Stimulated activated CD8-positive, alpha-beta memory T cell treated with anti-CD3 and anti-CD28 coated beads, Interleukin-7, amount 100 ng/mL, for 4 hours (primary cell): ENCODE data around the gene DLEC1.
A peak's percentile ranks its signal among the peaks of the same experiment; 100 is the strongest.

Experiments
- DNase-seq, 2 donors: peaks; one replicate each; pipeline ENCODE4 v3.0.0-alpha.2; 2020; ENCODE audit warnings: low read depth in 2 of 2

DLEC1 gene

GRCh38 chr3:38136393-38136776 lies 97.4 kb downstream of the DLEC1 start:
- DNase-seq = no peak

DNA sequence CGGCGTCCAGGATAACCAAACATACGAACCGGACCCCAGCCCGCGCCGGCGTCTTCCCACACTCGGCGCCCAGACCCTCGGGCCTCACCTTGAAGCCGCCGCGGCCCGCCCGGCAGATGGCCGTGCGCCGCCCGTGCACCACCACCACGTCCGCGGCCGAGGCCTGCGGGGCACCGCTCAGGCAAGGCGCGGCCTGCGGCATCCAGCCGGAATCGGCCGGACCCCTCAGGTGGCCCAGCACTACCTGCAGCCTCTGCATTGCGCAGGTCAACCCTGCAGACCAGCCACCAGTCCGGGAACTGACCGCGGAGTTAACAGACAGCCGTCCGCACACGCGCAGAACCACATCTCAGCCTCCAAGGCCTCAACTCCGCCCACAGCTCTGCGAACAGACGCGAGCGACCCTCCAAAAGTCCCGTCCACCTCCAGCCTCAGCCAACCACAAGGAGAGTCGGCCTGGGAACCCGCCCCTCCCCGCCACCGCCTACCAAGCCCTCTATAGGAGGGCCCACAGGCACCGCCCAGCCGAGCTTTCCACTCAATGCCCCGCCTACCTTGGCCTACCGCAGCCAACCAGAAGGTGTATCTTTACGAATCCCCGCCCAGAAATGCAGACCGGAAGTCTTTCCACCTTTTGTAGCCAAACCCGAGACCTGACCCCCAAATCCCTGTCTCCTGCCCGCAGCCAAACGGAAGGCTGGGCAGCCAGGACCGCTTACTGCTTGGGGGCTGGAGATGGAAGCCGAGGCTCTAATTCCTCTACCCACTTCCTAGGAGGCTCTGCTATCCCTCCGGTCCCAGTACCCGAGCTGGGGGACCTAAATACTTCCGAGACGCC lies 98.0 kb downstream of the DLEC1 start, which contains the start of gene ACAA1:
ACAA1 (minus strand) TSS at position 351 of the 838 bp plus-strand sequence; CDS start at position 259, 92 bp downstream.
- peak; percentile 97 to 98 for DNase-seq

- DNase-seq = no peak
Observed at GRCh38 chr3:38137615-38138348, 98.8 kb downstream of the DLEC1 start.

DNA sequence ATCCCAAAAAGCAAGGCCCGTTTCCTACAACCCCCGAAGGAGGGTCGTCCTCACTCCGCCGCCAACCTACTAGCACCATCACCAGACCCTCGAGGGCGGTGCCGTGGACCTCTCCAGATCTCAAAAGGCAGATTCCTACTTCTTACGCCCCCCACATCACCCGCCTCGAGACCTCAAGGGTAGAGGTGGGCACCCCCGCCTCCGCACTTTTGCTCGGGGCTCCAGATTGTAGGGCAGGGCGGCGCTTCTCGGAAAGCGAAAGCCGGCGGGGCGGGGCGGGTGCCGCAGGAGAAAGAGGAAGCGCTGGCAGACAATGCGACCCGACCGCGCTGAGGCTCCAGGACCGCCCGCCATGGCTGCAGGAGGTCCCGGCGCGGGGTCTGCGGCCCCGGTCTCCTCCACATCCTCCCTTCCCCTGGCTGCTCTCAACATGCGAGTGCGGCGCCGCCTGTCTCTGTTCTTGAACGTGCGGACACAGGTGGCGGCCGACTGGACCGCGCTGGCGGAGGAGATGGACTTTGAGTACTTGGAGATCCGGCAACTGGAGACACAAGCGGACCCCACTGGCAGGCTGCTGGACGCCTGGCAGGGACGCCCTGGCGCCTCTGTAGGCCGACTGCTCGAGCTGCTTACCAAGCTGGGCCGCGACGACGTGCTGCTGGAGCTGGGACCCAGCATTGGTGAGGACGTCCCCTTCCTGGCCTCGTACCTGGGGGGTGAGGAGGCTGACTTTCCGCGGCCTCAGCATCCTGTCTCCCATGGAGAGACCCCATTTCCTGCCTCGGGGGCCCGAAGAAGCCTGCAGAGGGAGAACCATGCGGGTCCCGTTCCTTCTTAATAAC lies 99.6 kb downstream of the DLEC1 start, which contains the start of gene MYD88:
MYD88 (plus strand) TSS at position 313 of the 842 bp plus-strand sequence; CDS start at position 353, 40 bp downstream.
- peak; percentile 83 to 89 for DNase-seq

- no peak for DNase-seq
Observed at GRCh38 chr3:38139191-38139590, 100.2 kb downstream of the DLEC1 start.

- DNase-seq = no peak
Observed at GRCh38 chr3:38139652-38140051, 100.6 kb downstream of the DLEC1 start.

- DNase-seq = no peak
Observed at GRCh38 chr3:38140326-38141172, 101.5 kb downstream of the DLEC1 start.

GRCh38 chr3:38141173-38141951 lies 102.4 kb downstream of the DLEC1 start:
- DNase-seq = no peak

DNA sequence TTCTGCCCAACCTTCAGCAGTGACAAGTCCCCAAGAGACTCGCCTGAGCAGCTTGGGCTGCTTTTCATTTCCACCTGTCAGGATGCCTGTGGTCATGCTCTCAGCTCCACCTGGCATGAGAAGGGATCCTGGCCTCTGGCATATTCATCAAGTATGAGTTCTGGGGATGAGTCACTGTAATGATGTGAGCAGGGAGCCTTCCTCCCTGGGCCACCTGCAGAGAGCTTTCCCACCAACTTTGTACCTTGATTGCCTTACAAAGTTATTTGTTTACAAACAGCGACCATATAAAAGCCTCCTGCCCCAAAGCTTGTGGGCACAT lies 102.9 kb downstream of the DLEC1 start:
- no peak for DNase-seq

GRCh38 chr3:38142959-38143358 lies 104.0 kb downstream of the DLEC1 start:
- no peak for DNase-seq

DNA sequence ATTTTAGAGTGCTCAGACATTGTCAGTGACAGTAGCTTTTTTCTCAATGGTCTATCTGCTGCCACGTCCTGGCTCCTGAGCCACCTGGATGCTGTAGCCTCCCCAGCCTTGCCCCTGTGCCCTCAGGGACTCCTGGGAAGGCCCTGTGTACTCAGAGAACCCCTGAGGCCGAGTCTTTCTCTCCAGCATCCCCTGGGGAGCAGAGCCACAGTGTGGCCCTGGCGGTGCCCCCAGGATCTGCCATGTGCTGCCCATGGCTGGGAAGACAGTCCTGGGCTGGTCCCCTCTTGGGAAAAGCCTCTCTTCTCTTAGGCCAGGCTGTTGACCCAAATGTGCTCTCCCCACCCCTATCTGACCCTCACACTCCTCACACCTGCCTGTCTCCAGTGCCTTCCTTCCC lies 104.5 kb downstream of the DLEC1 start:
- DNase-seq = no peak

- DNase-seq = no peak
Observed at GRCh38 chr3:38146504-38146903, 107.5 kb downstream of the DLEC1 start.

GRCh38 chr3:38147421-38147820 lies 108.4 kb downstream of the DLEC1 start:
- no peak for DNase-seq

DNA sequence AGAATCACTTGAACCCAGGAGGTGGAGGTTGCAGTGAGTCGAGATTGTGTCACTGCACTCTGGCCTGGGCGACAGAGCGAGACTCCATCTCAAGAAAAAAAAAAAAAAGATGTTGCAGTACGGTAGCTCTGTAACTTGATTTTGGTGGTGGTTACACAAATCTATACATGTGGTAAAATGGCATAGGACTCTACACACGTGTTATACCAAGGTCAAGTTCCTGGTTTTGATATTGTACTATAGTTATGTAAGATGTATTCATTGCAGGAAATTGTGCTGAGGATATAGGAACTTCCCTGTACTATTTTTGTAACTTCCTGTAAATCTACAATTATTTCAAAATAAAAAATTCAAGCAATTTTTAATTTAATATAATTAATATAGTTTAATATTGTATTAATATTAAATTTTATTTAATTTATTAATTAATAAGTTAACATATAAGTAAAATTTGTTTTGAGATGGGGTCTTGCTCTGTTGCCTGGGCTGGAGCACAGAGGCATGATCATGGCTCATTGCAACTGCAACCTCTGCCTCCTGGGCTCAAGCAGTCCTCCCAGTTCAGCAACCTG lies 109.4 kb downstream of the DLEC1 start:
- no peak for DNase-seq

GRCh38 chr3:38149708-38150107 lies 110.7 kb downstream of the DLEC1 start:
- DNase-seq = no peak

GRCh38 chr3:38150780-38151528 lies 111.9 kb downstream of the DLEC1 start:
- DNase-seq = no peak

GRCh38 chr3:38151667-38152265 lies 112.8 kb downstream of the DLEC1 start:
- no peak for DNase-seq

- DNase-seq = no peak
Observed at GRCh38 chr3:38152609-38153008, 113.6 kb downstream of the DLEC1 start.

- no peak for DNase-seq
Observed at GRCh38 chr3:38153221-38153620, 114.2 kb downstream of the DLEC1 start.
